Epithelial cell of esophagus (primary cell): Measurements from ENCODE around the gene TCEANC2.
"Not testable (repeated sequence)": the region's sequence is repeated elsewhere in the genome, so short reads cannot be mapped to it uniquely, and the experiment has no call there.

Source experiments
- DNase-seq: peaks from one replicate; pipeline ENCODE4 v3.0.0; 2010; ENCODE audit warnings: low read depth
- H3K4me3 ChIP-seq: 2 replicates; pipeline ENCODE4 v1.5.1; 2011; ENCODE audit warnings: mild to moderate bottlenecking, low read length, control low read depth
- CTCF ChIP-seq: IDR thresholded peaks from 2 replicates; pipeline ENCODE4 v1.5.1; 2011; ENCODE audit warnings: low read depth, mild to moderate bottlenecking, low read length, control low read depth, inconsistent platforms; ENCODE audit not compliant: insufficient read depth; ENCODE audit errors: missing control alignments

The TCEANC2 gene

GRCh38 chr1:54016343-54017282 is 36.8 kb upstream of the TCEANC2 start:
- TF ChIP-seq CTCF = no peak
- H3K4me3 ChIP-seq = no peak overlapping the region
- DNase-seq = peak; percentile 94

GRCh38 chr1:54017979-54018378 is 35.4 kb upstream of the TCEANC2 start, which contains the start of gene LDLRAD1:
LDLRAD1 (minus strand) TSS chr1:54018186; CDS start chr1:54018112, 74 bp downstream.
- no peak within 1 kb of the TSS for H3K4me3 ChIP-seq
- no peak for TF ChIP-seq CTCF
- no peak for DNase-seq

- DNase-seq = no peak
- TF ChIP-seq CTCF = no peak
Observed at GRCh38 chr1:54018635-54019034, 34.8 kb upstream of the TCEANC2 start.

GRCh38 chr1:54019562-54020176 is 33.7 kb upstream of the TCEANC2 start:
- H3K4me3 ChIP-seq, DNase-seq: not testable (repeated sequence)

More at GRCh38 chr1:54018635-54019034, 34.8 kb upstream of the TCEANC2 start:
- no peak overlapping the region for H3K4me3 ChIP-seq

GRCh38 chr1:54024358-54024757 is 29.1 kb upstream of the TCEANC2 start:
- no peak overlapping the region for H3K4me3 ChIP-seq
- DNase-seq = no peak
- TF ChIP-seq CTCF = no peak

- DNase-seq, H3K4me3 ChIP-seq: not testable (repeated sequence)
Observed at GRCh38 chr1:54024811-54025210, 28.6 kb upstream of the TCEANC2 start.

GRCh38 chr1:54027848-54028247 is 25.6 kb upstream of the TCEANC2 start:
- TF ChIP-seq CTCF = no peak
- H3K4me3 ChIP-seq = no peak overlapping the region
- DNase-seq = no peak
